Activated CD4-positive, alpha-beta T cell treated with anti-CD3 and anti-CD28 coated beads, Interleukin-10, Interleukin-2, amounts not matched to agents 100 ng/mL and 50 ng/mL, durations not matched to agents 16 hours and 8 hours (primary cell): ENCODE data around the gene PSTPIP2.
"Not testable (repeated sequence)": the region's sequence is repeated elsewhere in the genome, so short reads cannot be mapped to it uniquely, and the experiment has no call there.

Source experiments
- DNase-seq: peaks from one replicate; pipeline ENCODE4 v3.0.0-alpha.2; 2020

Gene PSTPIP2

DNA sequence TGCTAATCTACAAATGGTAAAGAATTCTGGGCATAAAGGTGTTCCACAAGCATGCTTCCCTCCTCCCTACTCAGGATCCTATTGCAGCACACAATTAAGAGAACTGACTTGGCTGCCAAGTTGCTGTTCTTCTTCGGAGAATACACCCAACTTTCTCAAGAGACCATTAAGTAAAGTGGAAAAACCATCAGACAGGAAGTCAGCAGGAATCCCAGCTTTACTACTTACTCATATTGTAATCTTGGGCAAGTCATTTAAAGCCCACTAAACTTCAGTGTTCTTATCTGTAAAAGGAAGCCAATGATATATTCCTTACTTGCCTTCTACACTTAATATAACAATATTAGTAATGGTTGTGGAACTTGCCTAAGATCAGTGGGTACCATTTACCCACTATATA is 37.8 kb downstream of the PSTPIP2 start:
- peak; percentile 21 for DNase-seq

DNA sequence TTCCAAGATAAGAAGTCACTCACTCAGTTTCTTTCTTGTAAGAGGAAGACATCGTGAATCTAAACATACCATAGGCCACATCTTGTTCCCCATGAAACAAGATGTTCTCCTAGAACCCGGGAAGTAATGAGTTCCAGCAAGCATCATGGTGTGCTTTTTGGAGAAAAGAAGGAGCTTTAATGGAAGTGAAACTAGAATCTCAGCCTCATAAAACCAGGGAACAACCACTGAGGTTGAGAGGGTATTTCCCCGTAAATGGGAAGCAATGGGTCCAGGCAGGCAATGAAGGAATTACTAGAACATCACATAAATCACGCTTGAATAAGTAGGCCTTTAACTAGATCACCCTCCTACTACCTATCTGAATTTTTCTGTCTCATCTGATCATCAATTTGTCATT is 40.3 kb downstream of the PSTPIP2 start:
- DNase-seq, result no peak

DNA sequence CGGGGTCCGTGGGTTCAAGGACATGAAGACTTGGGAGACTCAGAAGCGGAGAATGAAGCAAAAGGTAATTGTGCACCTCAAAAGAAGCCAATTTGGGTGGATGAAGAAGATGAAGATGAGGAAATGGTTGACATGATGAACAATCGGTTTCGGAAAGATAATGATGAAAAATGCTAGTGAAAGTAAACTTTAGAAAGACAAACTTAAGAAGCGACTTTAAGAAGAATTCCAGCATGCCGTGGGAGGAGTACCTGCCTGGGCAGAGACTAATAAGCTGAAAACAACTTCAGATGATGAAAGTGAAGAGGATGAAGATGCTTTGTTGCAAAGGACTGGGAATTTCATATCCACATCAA is 43.5 kb downstream of the PSTPIP2 start:
- DNase-seq, result no peak

DNA sequence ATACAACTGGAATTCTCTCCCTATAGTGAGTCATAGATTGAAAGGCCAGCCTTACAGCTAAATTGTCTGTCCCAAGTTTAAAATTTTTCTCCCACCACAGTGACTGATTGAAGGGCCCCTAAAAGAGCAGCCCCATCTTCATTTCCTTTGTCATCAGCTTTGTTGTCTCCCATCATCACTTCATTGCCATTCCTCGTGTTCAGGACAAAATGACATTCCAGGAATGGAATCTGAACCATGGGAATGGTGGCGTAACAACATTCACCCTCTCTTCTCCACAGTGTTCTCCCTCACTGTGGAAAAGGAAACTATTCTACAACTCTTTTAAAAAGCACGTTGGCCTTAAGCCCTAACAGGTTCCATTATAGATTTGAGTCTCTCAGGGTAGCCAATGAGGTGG is 52.1 kb downstream of the PSTPIP2 start:
- no peak for DNase-seq

DNA sequence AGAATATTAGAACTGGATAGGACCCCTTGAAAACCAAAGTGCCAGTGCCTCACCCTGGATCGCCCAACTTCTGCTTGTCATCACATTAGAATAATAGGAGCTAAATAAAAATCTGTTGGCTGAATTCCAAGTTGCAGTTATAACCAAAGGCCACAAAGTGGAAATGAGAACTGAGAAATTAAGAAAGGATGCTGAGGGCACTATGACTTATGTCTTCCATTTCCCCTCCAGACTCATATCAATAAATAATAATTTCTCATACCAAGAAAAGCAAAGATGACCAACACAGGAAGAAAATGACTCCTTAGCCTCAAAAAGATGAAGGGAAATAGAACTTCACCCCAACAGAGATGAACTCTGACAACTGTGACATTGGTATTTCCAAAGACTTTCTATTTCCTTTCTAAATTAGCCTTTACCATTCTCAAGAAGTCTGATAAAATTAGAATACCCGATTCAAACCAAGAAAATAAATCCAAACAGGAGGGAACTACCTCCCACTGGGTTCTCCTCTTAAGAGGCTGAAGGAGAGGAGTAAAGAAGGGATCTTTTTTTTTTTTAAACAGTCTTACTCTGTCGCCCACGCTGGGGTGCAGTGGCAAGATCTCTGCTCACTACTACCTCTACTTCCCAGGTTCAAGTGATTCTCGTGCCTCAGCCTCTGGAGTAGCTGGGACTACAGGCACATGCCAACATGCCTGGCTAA is 58.4 kb downstream of the PSTPIP2 start:
- peak; percentile 78 for DNase-seq

DNA sequence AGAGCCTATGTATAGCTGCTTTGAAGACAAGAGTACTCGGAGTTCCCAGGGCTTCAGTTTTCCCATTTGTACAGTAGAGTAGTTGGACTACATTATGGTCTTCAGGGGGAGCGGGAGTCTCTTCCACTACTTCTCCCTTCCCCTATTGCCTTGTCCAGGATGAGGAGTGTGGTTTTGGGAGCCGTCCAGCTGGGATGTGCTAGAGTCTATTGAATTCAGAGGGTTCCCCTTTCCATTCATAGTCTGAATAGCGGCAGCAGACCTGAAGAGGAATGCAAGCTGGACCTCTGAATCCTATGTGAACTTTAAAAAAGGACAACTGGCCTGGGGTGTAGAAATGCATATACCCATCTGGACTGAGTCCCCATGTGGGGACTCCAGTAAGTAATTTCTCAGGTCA is 61.4 kb downstream of the PSTPIP2 start:
- DNase-seq, result no peak

DNA sequence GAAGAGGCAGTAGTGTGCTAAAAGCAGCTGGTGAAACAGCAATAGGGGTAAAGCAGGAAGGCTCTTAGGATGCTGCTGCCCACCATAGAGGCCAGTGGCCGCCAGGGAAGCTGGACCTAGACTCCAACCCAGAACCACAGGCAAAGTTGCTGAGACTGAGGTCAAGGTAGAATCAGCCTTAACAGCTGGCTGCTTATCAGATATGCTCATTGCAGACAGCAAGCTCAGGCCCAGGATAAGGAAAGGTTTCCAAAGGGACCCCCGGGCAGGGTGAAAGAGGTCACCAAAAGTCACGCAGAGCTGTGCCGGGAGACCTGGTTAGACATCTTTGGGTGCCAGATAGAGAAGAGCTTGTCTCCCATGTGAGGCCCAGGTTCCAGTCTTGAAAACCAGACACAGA is 62.0 kb downstream of the PSTPIP2 start:
- no peak for DNase-seq

DNA sequence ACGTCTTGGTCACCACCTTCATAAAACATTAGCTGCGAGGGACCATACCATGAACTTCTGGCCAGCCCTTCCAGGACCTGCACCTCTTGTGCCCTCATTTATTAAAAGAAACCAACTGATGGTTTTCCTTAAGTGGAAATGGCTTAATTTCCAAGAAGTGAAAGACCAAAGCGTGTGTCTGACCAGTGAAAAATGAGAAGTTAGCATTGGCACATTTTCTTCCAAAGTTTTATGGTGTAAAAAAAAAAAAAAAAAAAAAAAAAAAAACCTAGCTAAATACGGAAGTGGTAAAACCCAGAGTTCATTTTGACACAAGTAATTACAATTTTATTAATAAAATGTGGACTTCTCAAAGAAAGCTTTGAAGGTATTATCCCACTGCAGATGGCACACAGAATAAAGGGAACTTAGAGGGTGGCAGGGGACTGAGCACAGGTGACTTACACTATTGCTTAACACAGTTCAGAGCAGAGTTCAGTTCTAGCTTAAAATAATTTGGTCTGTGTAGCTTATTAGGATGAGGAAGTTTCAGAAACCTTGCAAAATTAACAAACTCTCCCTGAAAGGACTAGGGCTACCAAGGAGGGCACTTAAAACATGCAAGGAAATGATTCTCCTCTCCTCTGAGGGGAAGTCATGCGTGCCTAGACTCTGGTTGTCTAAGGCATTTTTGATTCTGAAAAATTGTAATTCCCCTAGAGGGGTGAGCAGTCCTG is 62.8 kb downstream of the PSTPIP2 start:
- no peak for DNase-seq

DNA sequence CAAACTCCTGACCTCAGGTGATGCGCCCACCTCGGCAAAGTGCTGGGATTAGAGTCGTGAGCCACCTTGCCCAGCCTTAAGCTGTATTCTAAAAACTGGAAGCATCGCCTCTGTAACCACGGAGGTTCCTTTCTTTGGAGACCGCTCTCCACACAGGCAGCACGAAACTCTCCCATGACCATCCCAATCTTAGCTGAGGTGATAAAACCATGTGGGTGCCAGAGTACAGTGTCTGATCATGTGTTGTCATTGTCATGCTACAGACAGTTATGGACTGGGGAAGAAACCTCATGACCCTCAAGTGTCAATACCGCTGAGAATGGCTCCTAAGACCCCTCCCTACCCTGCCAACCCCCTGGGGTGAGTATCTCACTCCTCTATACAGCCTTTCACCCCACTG is 63.5 kb downstream of the PSTPIP2 start:
- no peak for DNase-seq

DNA sequence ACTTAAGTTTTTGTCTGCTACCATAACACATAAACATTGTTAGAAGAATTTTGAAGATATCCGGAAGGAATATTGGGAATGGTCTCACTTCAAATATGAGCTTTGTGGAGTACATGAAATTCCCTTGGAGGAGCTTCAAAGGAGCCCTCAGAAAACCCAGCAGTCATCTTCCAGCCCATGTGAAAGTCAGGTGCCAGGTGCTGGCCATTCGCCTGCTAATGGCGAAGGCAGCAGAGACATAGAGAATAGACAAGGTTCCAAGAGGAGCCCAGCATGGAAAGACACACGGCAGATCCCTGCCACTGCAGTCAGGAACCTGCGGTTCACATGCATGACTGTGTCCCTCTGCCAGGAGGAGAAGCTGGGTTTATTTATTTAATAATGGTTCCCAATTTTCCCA is 64.9 kb downstream of the PSTPIP2 start:
- no peak for DNase-seq

DNA sequence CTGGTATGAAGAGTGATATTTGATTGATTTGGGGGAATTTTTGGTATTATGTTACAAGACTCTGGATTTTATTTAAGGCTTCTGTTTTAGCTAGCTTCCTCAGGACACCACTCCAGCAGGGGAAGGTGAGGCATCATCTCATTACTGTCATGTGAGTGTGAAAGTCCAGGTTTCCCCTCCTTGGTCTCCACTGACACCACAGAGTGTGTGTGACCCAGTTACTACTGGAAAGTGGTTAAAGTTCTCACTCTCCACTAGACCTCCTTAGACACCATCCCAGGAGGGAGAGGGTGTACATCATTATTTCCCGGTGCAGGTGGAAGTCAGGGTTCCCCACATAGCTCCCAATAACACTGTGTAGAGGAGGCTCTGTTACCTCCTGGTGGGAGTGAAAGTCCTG is 69.1 kb downstream of the PSTPIP2 start:
- DNase-seq, result no peak

DNA sequence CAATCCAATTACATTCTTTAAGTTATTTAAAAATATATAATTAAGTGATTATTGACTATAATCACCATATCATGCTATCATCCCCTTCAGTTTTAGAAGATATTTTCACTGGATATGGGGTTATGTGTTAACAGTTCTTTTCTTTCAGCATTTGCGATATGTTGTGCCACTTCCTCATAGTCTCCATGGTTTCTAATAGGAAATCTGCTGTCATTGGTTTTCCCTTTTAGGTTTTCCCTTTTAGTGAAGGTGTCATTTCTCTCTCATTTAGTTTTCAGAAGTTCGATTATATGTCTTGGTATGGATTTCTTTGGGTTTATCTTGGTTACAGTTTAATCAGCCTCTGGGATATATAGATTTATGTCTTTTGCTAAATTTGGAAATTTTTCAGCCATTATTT is 70.2 kb downstream of the PSTPIP2 start:
- no peak for DNase-seq

DNA sequence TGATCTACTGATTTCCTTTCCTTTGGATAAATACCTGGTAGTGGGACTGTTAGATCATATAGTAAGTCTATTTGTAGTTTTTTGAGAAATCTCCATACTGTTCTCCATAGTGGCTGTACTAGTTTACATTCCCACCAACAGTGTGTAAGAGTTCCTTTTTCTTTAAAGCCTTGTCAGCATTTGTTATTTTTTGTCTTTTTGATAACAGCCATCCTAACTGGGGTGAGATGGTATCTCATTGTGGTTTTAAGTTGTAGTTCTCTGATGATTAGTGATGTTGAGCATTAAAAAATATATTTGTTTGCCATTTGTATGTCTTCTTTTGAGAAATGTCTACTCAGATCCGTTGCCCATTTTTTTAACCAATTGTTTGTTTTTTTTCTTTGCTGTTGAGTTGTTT is 71.0 kb downstream of the PSTPIP2 start:
- DNase-seq, result no peak

DNA sequence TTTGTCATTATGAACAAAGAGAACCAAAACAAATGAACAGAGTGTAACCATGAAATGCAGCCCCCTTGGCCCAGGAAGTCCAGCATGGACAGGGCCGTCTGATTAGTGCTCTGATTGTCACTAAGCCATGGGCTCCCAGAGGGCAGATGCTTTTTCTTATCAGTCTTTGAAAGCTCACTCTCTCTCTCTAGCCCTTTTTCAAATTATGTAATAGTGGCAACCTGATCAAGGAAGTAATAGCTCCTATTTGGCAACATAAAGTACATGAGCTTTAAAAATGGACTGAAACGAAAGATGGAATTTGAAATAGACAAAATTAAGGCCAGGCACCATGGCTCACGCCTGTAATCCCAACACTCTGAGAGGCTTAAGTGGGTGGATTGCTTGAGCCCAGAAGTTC is 72.5 kb downstream of the PSTPIP2 start:
- DNase-seq, result no peak

DNA sequence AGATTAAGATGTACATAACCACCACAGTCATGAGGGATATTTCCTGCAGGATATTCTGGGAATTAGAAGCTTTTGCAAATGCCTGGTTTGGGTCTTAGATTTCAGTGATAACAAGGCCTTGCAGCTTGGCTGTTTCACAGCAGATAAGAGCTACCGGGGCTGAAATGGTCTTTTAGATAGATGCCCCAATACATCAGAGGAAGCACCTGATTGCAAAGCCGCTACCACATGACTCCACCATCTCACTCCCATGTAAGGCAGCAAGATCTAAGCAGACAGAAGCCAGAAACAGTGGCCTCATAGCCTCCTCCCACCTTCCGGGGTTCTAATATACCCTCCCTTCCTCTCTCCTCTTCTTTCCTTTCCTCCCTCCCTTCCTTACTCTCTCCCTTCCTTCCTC is 73.8 kb downstream of the PSTPIP2 start:
- DNase-seq, result peak; percentile 13

DNA sequence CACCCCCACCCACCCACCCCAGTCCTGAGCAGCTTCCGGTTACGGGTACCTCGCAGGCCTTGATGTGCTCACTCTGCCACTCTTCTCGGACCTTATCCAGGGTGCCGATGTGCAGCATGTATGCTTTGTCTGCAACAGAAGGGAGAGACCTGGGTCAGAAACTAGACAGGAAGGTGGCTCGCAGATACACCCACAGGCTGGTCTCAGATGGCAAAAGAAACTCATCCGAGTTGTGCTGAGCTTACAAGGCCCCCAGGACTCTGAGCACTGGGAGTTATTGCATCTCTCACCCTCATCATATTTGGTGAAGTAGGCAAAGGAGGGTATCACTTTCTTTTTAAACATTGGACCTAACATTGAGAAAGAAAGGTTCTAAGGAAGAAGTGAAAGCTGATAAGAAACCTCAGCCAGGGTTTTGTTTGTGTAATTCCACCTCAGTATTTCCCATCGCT is 74.3 kb downstream of the PSTPIP2 start:
- peak; percentile 48 for DNase-seq

DNA sequence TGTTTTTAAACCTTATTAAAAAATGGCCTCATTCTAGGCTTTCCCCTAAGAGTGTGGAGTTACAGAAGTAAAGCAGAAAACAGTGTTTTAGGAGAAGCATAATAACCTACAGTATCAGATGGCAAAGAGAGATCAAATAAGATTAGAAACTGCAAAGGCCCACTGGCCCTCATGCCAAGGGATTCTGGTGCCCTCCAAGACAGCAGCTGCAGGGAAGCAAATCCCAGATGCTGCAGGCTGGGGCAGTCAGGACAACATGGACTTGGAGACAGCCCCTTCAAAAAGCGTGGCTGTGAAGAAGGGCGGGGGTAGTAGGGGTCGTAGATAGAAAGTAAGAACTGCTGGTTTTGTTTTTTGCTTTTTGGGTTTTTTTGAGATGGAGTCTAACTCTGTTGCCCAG is 76.6 kb downstream of the PSTPIP2 start:
- DNase-seq, result no peak

DNA sequence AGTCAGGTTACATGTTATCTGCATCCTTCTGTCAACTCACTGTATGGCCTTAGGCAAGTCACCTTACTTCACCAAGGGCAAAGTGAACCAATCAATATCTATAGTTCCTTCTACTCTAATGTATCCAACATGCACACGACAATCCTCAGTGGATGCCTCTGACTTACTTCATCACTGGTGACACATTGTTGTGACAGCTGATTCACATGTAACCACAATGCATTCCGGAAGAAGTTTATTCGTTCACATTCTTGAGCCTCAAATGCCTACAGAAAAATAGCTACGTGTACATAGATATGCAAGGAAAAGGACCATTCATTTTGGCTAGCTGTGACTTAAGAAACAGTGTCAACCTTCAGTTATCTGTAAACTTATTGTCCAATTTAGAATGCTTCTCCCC is 78.6 kb downstream of the PSTPIP2 start:
- DNase-seq, result no peak

DNA sequence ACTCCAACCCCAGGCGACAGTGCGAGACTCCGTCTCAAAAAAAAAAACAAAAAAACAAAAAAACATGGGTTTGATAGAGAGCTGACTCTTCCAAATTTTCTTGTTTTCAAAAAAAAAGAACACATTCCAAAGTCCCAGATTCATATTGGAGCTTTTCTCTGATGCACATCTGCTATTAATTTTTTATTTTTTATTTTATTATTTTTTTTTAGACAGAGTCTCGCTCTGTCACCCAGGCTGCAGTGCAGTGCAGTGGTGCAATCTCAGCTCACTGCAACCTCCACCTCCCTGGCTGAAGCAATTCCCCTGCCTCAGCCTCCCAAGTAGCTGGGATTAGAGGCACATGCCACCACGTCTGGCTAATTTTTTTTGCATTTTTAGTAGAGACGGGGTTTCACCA is 79.5 kb downstream of the PSTPIP2 start:
- DNase-seq, result not testable (repeated sequence)

DNA sequence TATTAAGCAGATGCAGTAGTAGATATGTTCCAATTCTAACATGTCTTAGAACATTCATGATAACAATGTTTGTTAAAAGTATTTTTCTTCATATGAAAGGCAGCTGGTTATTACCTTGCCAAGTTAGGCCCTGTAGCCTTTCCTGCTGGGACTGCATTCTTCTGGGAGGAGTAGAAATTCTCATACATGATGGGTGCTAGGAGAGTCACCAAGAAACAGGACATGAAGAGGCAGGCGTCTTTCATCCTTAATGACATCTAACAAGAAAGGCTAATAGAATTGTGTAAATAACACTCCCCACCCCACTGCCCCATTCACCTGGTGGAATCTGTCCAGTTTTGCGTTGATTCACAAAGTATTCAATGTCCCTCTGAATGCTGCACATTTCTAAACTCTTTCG is 80.3 kb downstream of the PSTPIP2 start:
- no peak for DNase-seq

DNA sequence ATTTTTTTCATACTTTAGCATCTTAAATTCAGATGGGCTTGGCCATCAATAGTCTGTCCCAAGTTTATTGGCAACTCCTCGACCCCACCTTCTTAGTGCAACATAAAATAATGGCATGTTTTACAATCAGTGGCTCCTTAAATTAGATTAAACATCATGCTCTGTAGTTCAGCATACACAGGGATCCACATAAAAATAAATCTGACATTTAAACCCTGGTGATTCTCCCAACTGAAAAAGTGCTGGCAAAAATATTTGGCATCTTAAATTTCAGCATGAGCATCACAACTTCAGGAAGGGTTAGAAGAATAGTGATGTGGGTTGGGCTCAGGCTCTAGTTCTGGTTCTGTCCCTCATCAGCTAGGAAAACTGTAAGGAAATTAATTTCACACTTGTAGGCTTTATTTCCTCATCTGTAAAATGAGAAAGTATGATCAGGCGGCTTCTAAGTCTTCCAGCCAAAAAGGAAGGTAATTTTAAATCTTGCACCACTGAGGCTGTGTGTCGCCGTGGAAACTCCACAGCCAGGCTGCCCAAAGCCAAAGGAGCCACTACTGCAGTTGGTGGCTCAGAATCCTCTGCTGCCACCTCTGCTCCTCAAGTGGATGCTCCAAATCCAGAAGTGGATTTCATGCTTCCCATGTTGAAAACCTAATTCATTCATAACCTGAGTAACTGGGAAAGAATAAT is 87.4 kb downstream of the PSTPIP2 start:
- DNase-seq, result no peak

DNA sequence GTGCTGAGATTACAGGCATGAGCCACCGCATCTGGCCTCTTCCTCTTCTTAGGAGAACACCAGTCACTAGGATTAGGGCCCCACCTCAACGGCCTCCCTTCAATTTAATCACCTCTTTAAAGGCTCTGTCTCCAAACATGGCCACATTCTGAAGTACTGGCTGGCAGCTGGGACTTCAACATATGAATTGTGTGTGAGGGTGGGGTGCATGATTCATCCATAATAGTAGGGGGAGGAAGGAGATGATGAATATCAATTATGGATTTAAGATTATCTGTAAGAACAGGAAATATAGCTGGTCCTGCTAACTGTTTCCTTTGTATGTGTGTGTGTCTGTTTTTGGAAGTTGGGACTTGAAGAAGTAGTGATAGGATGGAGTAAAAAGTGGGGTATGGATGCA is 90.2 kb downstream of the PSTPIP2 start:
- no peak for DNase-seq

DNA sequence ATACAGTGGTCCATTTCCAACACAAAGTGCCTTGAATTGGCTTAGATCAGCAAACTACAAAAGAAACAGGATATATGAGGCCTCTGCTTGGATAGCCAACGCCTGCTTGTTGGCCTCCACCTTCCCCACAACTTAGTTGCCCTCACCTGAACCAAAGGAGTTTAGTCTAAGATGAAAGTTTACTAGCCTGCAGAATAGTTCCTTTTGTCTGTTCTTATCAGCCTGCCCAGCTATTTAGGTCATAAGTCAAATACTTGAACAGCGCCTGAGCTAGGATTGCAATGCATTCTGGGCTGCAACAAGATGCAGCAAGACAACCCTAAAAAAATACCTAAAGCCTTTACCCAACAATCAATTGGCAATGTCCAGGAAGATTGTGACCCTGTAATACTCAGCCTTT is 91.8 kb downstream of the PSTPIP2 start:
- no peak for DNase-seq

DNA sequence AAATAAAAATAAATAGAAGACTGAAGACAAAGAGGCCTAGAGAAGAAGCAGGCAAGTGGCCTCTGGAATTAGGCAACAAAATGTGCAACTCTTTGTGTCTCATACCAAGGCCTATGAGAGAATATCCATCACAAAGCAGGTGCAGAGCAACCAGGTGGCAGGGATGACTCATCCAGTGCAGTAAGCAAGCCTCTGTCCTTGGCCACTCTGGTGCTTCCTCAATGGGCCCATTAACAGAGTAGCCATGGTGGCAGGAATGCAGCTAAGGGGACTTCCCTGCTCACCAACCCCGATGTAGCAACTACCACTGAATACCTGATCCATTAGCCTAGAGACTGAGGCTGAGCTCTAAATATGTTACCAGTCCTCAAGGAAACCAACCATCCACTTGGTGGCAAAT is 94.0 kb downstream of the PSTPIP2 start:
- no peak for DNase-seq
